Middle frontal gyrus (tissue), 1 donor: ENCODE measurements around the gene C1QC.

Source experiments
- DNase-seq: peaks from one replicate; pipeline ENCODE4 v3.0.0-alpha.2; 2015; ENCODE audit warnings: low spot score; ENCODE audit errors: extremely low spot score

Gene C1QC

GRCh38 chr1:22619252-22619651 is 24.2 kb upstream of the C1QC start:
- DNase-seq, result no peak

GRCh38 chr1:22619798-22620197 is 23.6 kb upstream of the C1QC start:
- DNase-seq, result no peak

DNA sequence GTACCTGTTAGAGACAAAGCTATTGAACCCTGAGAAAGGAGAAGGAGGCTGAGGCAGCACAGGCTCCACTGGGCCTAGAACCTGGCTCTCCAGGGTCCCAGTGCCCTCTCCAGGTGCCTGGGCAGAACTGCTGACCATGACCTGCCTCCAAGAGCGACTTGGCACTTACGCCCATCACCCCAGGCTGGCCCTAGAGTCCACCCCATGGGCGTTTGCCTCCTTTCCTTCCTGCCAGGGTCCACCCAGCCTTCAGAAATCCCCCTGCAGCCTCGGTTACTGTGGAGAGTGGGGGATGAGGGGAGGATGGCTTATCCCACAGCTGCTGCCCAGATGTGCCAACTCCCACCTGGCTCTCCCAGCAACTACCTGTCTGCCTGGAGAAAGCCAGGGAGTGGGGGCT is 21.7 kb upstream of the C1QC start:
- DNase-seq, result no peak

DNA sequence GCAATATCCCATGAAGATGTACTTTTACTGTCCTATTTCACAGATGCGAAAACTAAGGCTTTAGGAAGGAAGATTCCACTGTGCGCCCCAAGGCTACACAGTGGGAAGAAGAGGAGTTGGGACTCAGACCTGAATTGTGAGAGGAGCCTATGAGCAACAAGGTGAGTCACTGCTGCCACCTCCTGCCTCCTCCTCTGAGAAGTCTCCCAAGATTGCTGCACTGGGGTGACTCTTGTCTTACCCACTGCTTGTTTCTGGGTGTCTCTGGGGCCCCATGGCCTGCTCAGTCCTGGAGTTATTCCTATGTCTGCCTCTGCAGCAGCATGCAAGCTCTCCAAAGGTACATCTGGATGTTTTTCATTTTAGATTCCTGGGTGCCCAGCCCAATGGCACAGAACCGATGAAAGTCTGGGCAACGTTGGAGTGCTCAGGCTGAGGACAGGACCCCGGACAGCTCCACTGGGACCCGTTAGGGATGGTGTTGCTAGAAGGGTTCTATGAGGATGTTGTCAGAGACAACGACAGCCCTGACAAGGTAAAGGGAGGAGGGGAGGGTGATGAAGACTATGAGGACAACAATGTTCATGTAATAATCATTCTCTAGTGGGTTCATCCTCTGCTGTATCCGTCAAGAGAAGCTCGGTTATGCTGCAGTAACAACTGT is 18.0 kb upstream of the C1QC start:
- no peak for DNase-seq

- DNase-seq, result no peak
These were observed 16.9 kb upstream of the C1QC start for GRCh38 chr1:22626237-22627157.

GRCh38 chr1:22627331-22627730 is 16.1 kb upstream of the C1QC start:
- no peak for DNase-seq

- DNase-seq, result no peak
These were observed 14.6 kb upstream of the C1QC start for GRCh38 chr1:22628698-22629444.

DNA sequence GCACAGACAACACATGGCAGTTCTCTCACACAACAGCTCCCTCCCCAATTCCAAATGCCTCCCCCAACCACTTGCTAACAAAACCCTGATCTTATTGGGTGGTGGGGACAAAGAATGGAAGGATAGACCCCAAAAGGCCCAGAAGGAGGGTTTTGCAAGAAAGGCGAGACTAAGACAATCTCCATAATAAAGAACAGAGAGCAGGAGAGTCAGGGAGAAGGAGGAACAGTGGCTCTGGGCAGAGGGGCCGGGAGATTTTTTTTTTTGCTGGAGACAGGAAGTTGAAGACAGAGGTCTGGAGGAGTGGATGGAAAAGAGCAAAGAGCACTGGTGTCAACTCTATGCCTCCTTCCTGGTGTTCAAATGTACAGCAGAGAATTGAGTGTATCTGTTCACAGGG is 13.5 kb upstream of the C1QC start:
- DNase-seq, result no peak

- no peak for DNase-seq
These were observed 9.6 kb upstream of the C1QC start for GRCh38 chr1:22633697-22634463.

- DNase-seq, result no peak
These were observed 8.0 kb upstream of the C1QC start for GRCh38 chr1:22635436-22635835.

DNA sequence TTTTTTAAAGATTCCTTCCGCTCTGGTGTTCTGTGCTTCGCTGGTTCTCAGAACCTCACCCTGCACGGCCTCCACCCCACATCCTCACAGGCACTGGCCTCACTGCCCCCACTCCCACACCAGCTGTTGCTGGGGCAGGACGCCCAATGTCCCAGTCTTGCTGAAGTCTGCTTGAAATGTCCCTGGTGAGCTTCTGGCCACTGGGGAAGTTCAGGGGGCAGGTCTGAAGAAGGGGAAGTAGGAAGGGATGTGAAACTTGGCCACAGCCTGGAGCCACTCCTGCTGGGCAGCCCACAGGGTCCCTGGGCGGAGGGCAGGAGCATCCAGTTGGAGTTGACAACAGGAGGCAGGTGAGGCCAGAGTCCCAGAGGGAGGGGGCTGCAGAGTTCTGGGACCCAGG is 7.1 kb upstream of the C1QC start, which contains the start of gene C1QA:
Gene C1QA, plus strand, starts transcription at position 276 of the 400 bp plus-strand sequence. CDS start 989 bp downstream, outside the sequence.
- no peak for DNase-seq

GRCh38 chr1:22636927-22637326 is 6.5 kb upstream of the C1QC start:
- no peak for DNase-seq

- DNase-seq, result no peak
These were observed 5.5 kb upstream of the C1QC start for GRCh38 chr1:22637907-22638445.

DNA sequence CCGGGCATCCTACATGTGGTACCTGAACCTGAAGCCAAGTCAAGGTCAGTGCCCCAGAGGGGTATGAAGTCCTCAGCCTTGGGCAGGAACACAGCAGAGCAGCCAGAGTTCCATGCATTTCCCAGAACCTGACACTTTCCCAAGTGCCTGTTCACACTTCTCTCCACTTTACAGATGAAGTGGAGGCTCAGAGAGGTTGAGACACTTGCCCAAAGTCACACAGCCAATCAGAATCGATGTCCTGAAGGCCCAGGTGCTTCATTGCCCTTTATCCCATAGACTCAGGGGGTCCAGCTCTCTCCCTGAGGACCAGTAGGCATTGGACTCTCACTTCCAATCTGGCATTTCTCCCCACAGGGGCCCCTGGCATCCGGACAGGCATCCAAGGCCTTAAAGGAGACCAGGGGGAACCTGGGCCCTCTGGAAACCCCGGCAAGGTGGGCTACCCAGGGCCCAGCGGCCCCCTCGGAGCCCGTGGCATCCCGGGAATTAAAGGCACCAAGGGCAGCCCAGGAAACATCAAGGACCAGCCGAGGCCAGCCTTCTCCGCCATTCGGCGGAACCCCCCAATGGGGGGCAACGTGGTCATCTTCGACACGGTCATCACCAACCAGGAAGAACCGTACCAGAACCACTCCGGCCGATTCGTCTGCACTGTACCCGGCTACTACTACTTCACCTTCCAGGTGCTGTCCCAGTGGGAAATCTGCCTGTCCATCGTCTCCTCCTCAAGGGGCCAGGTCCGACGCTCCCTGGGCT is 4.8 kb upstream of the C1QC start:
- DNase-seq, result no peak

GRCh38 chr1:22639286-22639685 is 4.1 kb upstream of the C1QC start:
- no peak for DNase-seq

- no peak for DNase-seq
These were observed 2.2 kb upstream of the C1QC start for GRCh38 chr1:22641247-22641646.

- peak; percentile 32 for DNase-seq
These were observed 1.4 kb upstream of the C1QC start for GRCh38 chr1:22641906-22642636.

- DNase-seq, result no peak
These were observed 495 bp downstream of the C1QC start for GRCh38 chr1:22643928-22644327.

DNA sequence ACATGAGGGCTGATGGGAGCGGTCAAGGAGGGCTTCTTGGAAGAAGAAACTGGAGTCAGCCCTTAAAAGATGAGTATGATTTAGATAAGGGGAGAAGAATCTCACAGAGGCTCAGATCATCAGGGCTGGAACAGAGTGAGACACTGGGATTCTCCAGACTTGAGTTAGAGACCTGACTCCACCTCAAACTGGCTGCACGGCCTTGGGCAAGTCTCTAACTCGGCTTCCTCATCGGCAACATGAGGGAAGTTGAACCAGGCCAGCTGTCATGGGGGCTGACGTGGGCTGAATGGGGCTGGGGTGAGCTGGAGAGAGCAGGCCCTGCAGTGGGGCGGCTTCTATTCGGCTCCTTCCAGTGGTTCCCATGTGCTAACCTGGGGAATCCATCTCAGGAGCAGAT is 2.5 kb downstream of the C1QC start:
- DNase-seq, result no peak
